Stimulated activated CD8-positive, alpha-beta memory T cell treated with anti-CD3 and anti-CD28 coated beads, Interleukin-4, amount 100 ng/mL, for 1 hour (primary cell): ENCODE measurements around the gene OR2Y1.
"Not testable (repeated sequence)": the region's sequence is repeated elsewhere in the genome, so short reads cannot be mapped to it uniquely, and the experiment has no call there.

ENCODE experiments used
- DNase-seq, 2 donors: peaks; one replicate each; pipeline ENCODE4 v3.0.0-alpha.2; 2020; ENCODE audit warnings: low read depth in 2 of 2, low spot score in 1 of 2

Gene OR2Y1

GRCh38 chr5:180739958-180740357, at the start of gene OR2Y1:
Gene OR2Y1, minus strand, starts transcription at chr5:180740058. Its CDS starts 0 bp downstream, at chr5:180740058.
- DNase-seq: no peak

GRCh38 chr5:180788651-180789410, 49.0 kb upstream of the OR2Y1 start:
- DNase-seq: not testable (repeated sequence)

- no peak for DNase-seq
Measured at GRCh38 chr5:180787711-180788431, 48.0 kb upstream of the OR2Y1 start.

GRCh38 chr5:180786531-180787398, 46.9 kb upstream of the OR2Y1 start:
- DNase-seq: no peak

- DNase-seq: no peak
Measured at GRCh38 chr5:180785794-180786221, 46.0 kb upstream of the OR2Y1 start.

- DNase-seq: no peak
Measured at GRCh38 chr5:180785121-180785781, 45.4 kb upstream of the OR2Y1 start.

GRCh38 chr5:180784497-180785097, 44.7 kb upstream of the OR2Y1 start:
- DNase-seq: peak in 1 of 2 donors; percentile 52

GRCh38 chr5:180783340-180784052, 43.6 kb upstream of the OR2Y1 start:
- DNase-seq: no peak

- DNase-seq: no peak
Measured at GRCh38 chr5:180782748-180783147, 42.9 kb upstream of the OR2Y1 start.

- DNase-seq: not testable (repeated sequence)
Measured at GRCh38 chr5:180781900-180782326, 42.1 kb upstream of the OR2Y1 start.

- DNase-seq: no peak
Measured at GRCh38 chr5:180779985-180780610, 40.2 kb upstream of the OR2Y1 start.

GRCh38 chr5:180777475-180777874, 37.6 kb upstream of the OR2Y1 start:
- no peak for DNase-seq

- DNase-seq: no peak
Measured at GRCh38 chr5:180776376-180776775, 36.5 kb upstream of the OR2Y1 start.

- DNase-seq: no peak
Measured at GRCh38 chr5:180775624-180776023, 35.8 kb upstream of the OR2Y1 start.

GRCh38 chr5:180771839-180772238, 32.0 kb upstream of the OR2Y1 start:
- DNase-seq: no peak

- DNase-seq: no peak
Measured at GRCh38 chr5:180769821-180770220, 30.0 kb upstream of the OR2Y1 start.

- no peak for DNase-seq
Measured at GRCh38 chr5:180755601-180756000, 15.7 kb upstream of the OR2Y1 start.

- no peak for DNase-seq
Measured at GRCh38 chr5:180744253-180744652, 4.4 kb upstream of the OR2Y1 start.

- DNase-seq: no peak
Measured at GRCh38 chr5:180742727-180743126, 2.9 kb upstream of the OR2Y1 start.
